Osteocyte (in vitro differentiated cells): Measurements from ENCODE around the gene GPR35. TPM values are rescaled to one million over a fixed set of nuclear protein-coding genes. Genes with fewer than 3 reads are reported as not detected.

Source experiments
- DNase-seq: peaks from one replicate; pipeline ENCODE4 v3.0.0; 2021; ENCODE audit warnings: mixed read lengths; ENCODE audit not compliant: unreplicated experiment; ENCODE audit errors: extremely low spot score
- H3K27ac Mint-ChIP-seq: one replicate; pipeline ENCODE4 v1.8.0; 2021; ENCODE audit warnings: mild to moderate bottlenecking, mixed read lengths; ENCODE audit not compliant: unreplicated experiment
- H3K27me3 Mint-ChIP-seq: one replicate; pipeline ENCODE4 v1.8.0; 2021; ENCODE audit warnings: mixed read lengths; ENCODE audit not compliant: unreplicated experiment
- H3K36me3 Mint-ChIP-seq: one replicate; pipeline ENCODE4 v1.8.0; 2021; ENCODE audit warnings: mixed read lengths; ENCODE audit not compliant: unreplicated experiment
- H3K4me1 Mint-ChIP-seq: one replicate; pipeline ENCODE4 v1.8.0; 2021; ENCODE audit warnings: mixed read lengths; ENCODE audit not compliant: unreplicated experiment
- H3K4me3 Mint-ChIP-seq: one replicate; pipeline ENCODE4 v1.8.0; 2021; ENCODE audit warnings: mild to moderate bottlenecking, moderate library complexity, mixed read lengths; ENCODE audit not compliant: unreplicated experiment
- H3K9me3 Mint-ChIP-seq: one replicate; pipeline ENCODE4 v1.8.0; 2021; ENCODE audit warnings: mixed read lengths; ENCODE audit not compliant: unreplicated experiment
- CTCF ChIP-seq: fragments of 200-600 bp; sonication (generic); IDR thresholded peaks from 2 replicates; pipeline ENCODE4 v1.5.0; 2021; ENCODE audit warnings: antibody characterized with exemption, mild to moderate bottlenecking, moderate library complexity
- total RNA-seq: library from RNA; stranded (reverse); gene quantifications from 2 replicates; pipeline ENCODE4 v1.2.1, GENCODE V29; 2021

Gene GPR35
- total RNA-seq, 1 donor from 2014 or later: 3.6 TPM

- Mint-ChIP-seq H3K4me3 (no peak overlapping the region), H3K36me3 (peaks cover 3% of the 10 kb centered on the region), H3K9me3 (peaks cover 19% of the 10 kb centered on the region), H3K4me1 (no peaks in the 10 kb centered on the region), H3K27ac (no peak overlapping the region), H3K27me3 (peaks cover 3% of the 10 kb centered on the region)
- peak; percentile 77 for DNase-seq
- TF ChIP-seq CTCF: no peak
Observed at GRCh38 chr2:240637901-240638345, 12.6 kb downstream of the GPR35 start.

- peak; percentile 73 for DNase-seq
- Mint-ChIP-seq H3K36me3 (no peaks in the 10 kb centered on the region), H3K27ac (no peak overlapping the region), H3K9me3 (peaks cover 12% of the 10 kb centered on the region), H3K4me1 (no peaks in the 10 kb centered on the region), H3K27me3 (peaks cover 3% of the 10 kb centered on the region), H3K4me3 (no peak overlapping the region)
- no peak for TF ChIP-seq CTCF
Observed at GRCh38 chr2:240638512-240639160, 13.4 kb downstream of the GPR35 start.

GRCh38 chr2:240639566-240639965 is 14.3 kb downstream of the GPR35 start:
- Mint-ChIP-seq H3K27me3 (peaks cover 7% of the 10 kb centered on the region), H3K36me3 (no peaks in the 10 kb centered on the region), H3K4me1 (no peaks in the 10 kb centered on the region), H3K4me3 (no peak overlapping the region), H3K9me3 (peaks cover 5% of the 10 kb centered on the region), H3K27ac (no peak overlapping the region)
- no peak for TF ChIP-seq CTCF
- DNase-seq: peak; percentile 84

GRCh38 chr2:240640939-240641338 is 15.7 kb downstream of the GPR35 start:
- Mint-ChIP-seq H3K36me3 (no peaks in the 10 kb centered on the region), H3K27me3 (peaks cover 7% of the 10 kb centered on the region)
- DNase-seq: peak; percentile 83

More at GRCh38 chr2:240640939-240641338, 15.7 kb downstream of the GPR35 start:
- Mint-ChIP-seq H3K4me3 (no peak overlapping the region), H3K9me3 (no peaks in the 10 kb centered on the region), H3K4me1 (no peaks in the 10 kb centered on the region), H3K27ac (no peak overlapping the region)
- peak; percentile 44 for TF ChIP-seq CTCF
